Neural progenitor cell (in vitro differentiated cells): ENCODE results near the gene GIGYF2. TPM values are rescaled to one million over a fixed set of nuclear protein-coding genes. Genes with fewer than 3 reads are reported as not detected.

Experiments
- DNase-seq: peaks from one replicate; pipeline ENCODE4 v3.0.0-alpha.2; 2016; ENCODE audit warnings: low spot score
- H2AFZ ChIP-seq: fragments of 200-600 bp; sonication (generic); replicated peaks from 2 replicates; pipeline ENCODE4 v1.6.1; 2016; ENCODE audit warnings: antibody characterized with exemption
- H3F3A ChIP-seq: fragments of 200-600 bp; sonication (generic); 2 replicates; pipeline ENCODE4 v1.6.1; 2016; ENCODE audit warnings: antibody characterized with exemption, low read depth
- H3K27ac ChIP-seq: fragments of 200-600 bp; sonication (generic); 2 replicates; pipeline ENCODE4 v1.5.1; 2016; ENCODE audit warnings: mild to moderate bottlenecking
- H3K27me3 ChIP-seq: fragments of 200-600 bp; sonication (generic); 2 replicates; pipeline ENCODE4 v1.6.1; 2016; ENCODE audit warnings: mild to moderate bottlenecking, moderate library complexity
- H3K36me3 ChIP-seq: fragments of 200-600 bp; sonication (generic); 2 replicates; pipeline ENCODE4 v1.5.1; 2016
- H3K4me1 ChIP-seq: fragments of 200-600 bp; sonication (generic); 2 replicates; pipeline ENCODE4 v1.6.1; 2016; ENCODE audit warnings: mixed run types
- H3K4me2 ChIP-seq: fragments of 200-600 bp; sonication (generic); 2 replicates; pipeline ENCODE4 v1.6.1; 2016
- H3K4me3 ChIP-seq: fragments of 200-600 bp; sonication (generic); 2 replicates; pipeline ENCODE4 v1.5.1; 2016
- H3K79me2 ChIP-seq: fragments of 200-600 bp; sonication (generic); 2 replicates; pipeline ENCODE4 v1.6.1; 2016; ENCODE audit warnings: low read depth
- H3K9ac ChIP-seq: fragments of 200-600 bp; sonication (generic); 2 replicates; pipeline ENCODE4 v1.6.1; 2016
- H3K9me3 ChIP-seq: fragments of 200-600 bp; sonication (generic); 2 replicates; pipeline ENCODE4 v1.5.1; 2016; ENCODE audit warnings: low read depth
- H4K20me1 ChIP-seq: fragments of 200-600 bp; sonication (generic); 2 replicates; pipeline ENCODE4 v1.6.1; 2016; ENCODE audit warnings: low read depth
- H3K27ac Mint-ChIP-seq: 3 replicates; pipeline ENCODE4 v1.8.0; 2021; ENCODE audit warnings: mixed read lengths
- H3K27me3 Mint-ChIP-seq: 2 replicates; pipeline ENCODE4 v1.8.0; 2022; ENCODE audit warnings: low read depth, mild to moderate bottlenecking, inconsistent platforms, moderate library complexity, mixed read lengths; ENCODE audit not compliant: insufficient read depth
- H3K36me3 Mint-ChIP-seq: 3 replicates; pipeline ENCODE4 v1.8.0; 2021; ENCODE audit warnings: mixed read lengths
- H3K4me1 Mint-ChIP-seq: 3 replicates; pipeline ENCODE4 v1.8.0; 2021; ENCODE audit warnings: mixed read lengths
- H3K4me3 Mint-ChIP-seq: 3 replicates; pipeline ENCODE4 v1.8.0; 2021; ENCODE audit warnings: mild to moderate bottlenecking, moderate library complexity, mixed read lengths
- H3K9me3 Mint-ChIP-seq: 3 replicates; pipeline ENCODE4 v1.8.0; 2020; ENCODE audit warnings: mixed read lengths
- CTCF ChIP-seq: fragments of 200-600 bp; sonication (generic); IDR thresholded peaks from 2 replicates; pipeline ENCODE4 v1.5.1; 2017; ENCODE audit warnings: antibody characterized with exemption, mild to moderate bottlenecking
- EZH2 ChIP-seq: fragments of 200-600 bp; sonication (generic); IDR thresholded peaks from 2 replicates; pipeline ENCODE4 v1.6.1; 2017; ENCODE audit warnings: antibody characterized with exemption, mild to moderate bottlenecking, moderate library complexity
- EZH2phosphoT487 ChIP-seq: fragments of 200-600 bp; sonication (generic); IDR thresholded peaks from 2 replicates; pipeline ENCODE4 v1.6.1; 2017; ENCODE audit warnings: antibody characterized with exemption
- total RNA-seq: library from RNA; depleted of rRNA; stranded (reverse); fragments of >200 nt; gene quantifications from 2 replicates; pipeline ENCODE4 v1.2.3, GENCODE V29; 2015; ENCODE audit warnings: low replicate concordance

The GIGYF2 gene
- total RNA-seq, 1 donor from 2014 or later, result 76.3 TPM

GRCh38 chr2:232871418-232871834 is 174.3 kb downstream of the GIGYF2 start:
- Histone ChIP-seq H4K20me1 (no peaks in the 10 kb centered on the region), H3K9ac (no peak overlapping the region), H3K79me2 (no peaks in the 10 kb centered on the region), H3K27me3 (peaks cover 25% of the 10 kb centered on the region), H3K36me3 (no peaks in the 10 kb centered on the region), H3K27ac (no peak overlapping the region), H3F3A (peaks cover 4% of the 10 kb centered on the region), H3K4me3 (no peak overlapping the region), H3K4me1 (peaks cover 4% of the 10 kb centered on the region), H3K9me3 (no peaks in the 10 kb centered on the region), H3K4me2 (no peak overlapping the region), H2AFZ (no peak overlapping the region)
- Mint-ChIP-seq H3K27me3 (peaks cover 20% of the 10 kb centered on the region), H3K27ac (no peak overlapping the region), H3K36me3 (no peaks in the 10 kb centered on the region), H3K9me3 (no peaks in the 10 kb centered on the region), H3K4me1 (peaks cover 19% of the 10 kb centered on the region), H3K4me3 (no peak overlapping the region)
- no peak for DNase-seq
- TF ChIP-seq CTCF (no peak), EZH2 (no peak), EZH2phosphoT487 (no peak)

- Histone ChIP-seq H3K4me2 (no peak overlapping the region), H3K9me3 (no peaks in the 10 kb centered on the region), H3F3A (peaks cover 4% of the 10 kb centered on the region), H3K36me3 (no peaks in the 10 kb centered on the region), H2AFZ (no peak overlapping the region), H3K27ac (no peak overlapping the region), H3K9ac (no peak overlapping the region), H3K79me2 (no peaks in the 10 kb centered on the region), H3K4me1 (peaks cover 4% of the 10 kb centered on the region), H3K27me3 (peaks cover 32% of the 10 kb centered on the region), H4K20me1 (no peaks in the 10 kb centered on the region), H3K4me3 (no peak overlapping the region)
- Mint-ChIP-seq H3K27ac (no peak overlapping the region), H3K4me1 (peaks cover 19% of the 10 kb centered on the region), H3K36me3 (no peaks in the 10 kb centered on the region), H3K27me3 (peaks cover 20% of the 10 kb centered on the region), H3K4me3 (no peak overlapping the region), H3K9me3 (no peaks in the 10 kb centered on the region)
- TF ChIP-seq EZH2 (no peak), CTCF (no peak), EZH2phosphoT487 (no peak)
- no peak for DNase-seq
These were observed 175.0 kb downstream of the GIGYF2 start for GRCh38 chr2:232871835-232872736.

- Mint-ChIP-seq H3K4me1 (peaks cover 23% of the 10 kb centered on the region), H3K27me3 (peaks cover 22% of the 10 kb centered on the region), H3K9me3 (no peaks in the 10 kb centered on the region), H3K27ac (no peak overlapping the region), H3K4me3 (no peak overlapping the region), H3K36me3 (no peaks in the 10 kb centered on the region)
- H3K4me3 ChIP-seq, result no peak overlapping the region
- no peaks in the 10 kb centered on the region for H3K79me2 ChIP-seq
- peaks cover 4% of the 10 kb centered on the region for H3F3A ChIP-seq
- H2AFZ ChIP-seq, result no peak overlapping the region
- no peaks in the 10 kb centered on the region for H3K9me3 ChIP-seq
- DNase-seq, result no peak
- H3K9ac ChIP-seq, result no peak overlapping the region
- H4K20me1 ChIP-seq, result no peaks in the 10 kb centered on the region
- H3K27me3 ChIP-seq, result peaks cover 39% of the 10 kb centered on the region
- H3K4me1 ChIP-seq, result peaks cover 4% of the 10 kb centered on the region
- no peak overlapping the region for H3K4me2 ChIP-seq
- H3K27ac ChIP-seq, result no peak overlapping the region
- TF ChIP-seq CTCF (no peak), EZH2 (no peak), EZH2phosphoT487 (no peak)
- no peaks in the 10 kb centered on the region for H3K36me3 ChIP-seq
These were observed 175.7 kb downstream of the GIGYF2 start for GRCh38 chr2:232872826-232873225.
